Ovary (tissue), 10 donors: Measurements from ENCODE around the gene DYRK2. TPM values are rescaled to one million over a fixed set of nuclear protein-coding genes. Genes with fewer than 3 reads are reported as not detected.

Source experiments
- DNase-seq, 5 donors: peaks; one replicate each; pipeline ENCODE4 v3.0.0-alpha.2; 2019 to 2020
- H3K27ac ChIP-seq, 2 donors: fragments of 200-600 bp; one replicate each; pipeline versions ENCODE4 v1.5.1 to v1.8.0; 2019 to 2022
- H3K27me3 ChIP-seq: fragments of 200-600 bp; one replicate; pipeline ENCODE4 v1.8.0; 2022
- H3K36me3 ChIP-seq: fragments of 200-600 bp; sonication (generic); one replicate; pipeline ENCODE4 v1.5.1; 2019
- H3K4me1 ChIP-seq: one replicate; pipeline ENCODE4 v1.8.1; 2013; ENCODE audit warnings: mild to moderate bottlenecking, moderate library complexity; ENCODE audit not compliant: insufficient read depth
- H3K4me3 ChIP-seq: fragments of 200-600 bp; sonication (generic); one replicate; pipeline ENCODE4 v1.5.1; 2017
- H3K9me3 ChIP-seq, 2 donors: fragments of 200-600 bp in 1 of 2; sonication (generic) in 1 of 2; one replicate each; pipeline versions ENCODE4 v1.5.1 to v1.8.1; 2013 to 2019; ENCODE audit warnings: mild to moderate bottlenecking in 1 of 2, moderate library complexity in 1 of 2
- EP300 ChIP-seq: sonication (generic); formaldehyde crosslinking; IDR thresholded peaks from one replicate; pipeline ENCODE4 v1.6.1; 2017; ENCODE audit warnings: antibody characterized with exemption
- POLR2A ChIP-seq: fragments of 450-650 bp; IDR thresholded peaks from one replicate; pipeline ENCODE4 v1.6.1; 2017; ENCODE audit warnings: antibody characterized with exemption, mild to moderate bottlenecking, moderate library complexity
- WGBS, 3 donors: extraction: QIAGEN DNeasy Blood & Tissue Kit in 1 of 3; methylation state at CpG; one replicate each; pipeline versions ENCODE4 v1.1.5 to v1.1.7; 2013 to 2017; 5-methylcytosine and 5-hydroxymethylcytosine counted together
- intact Hi-C, 4 donors: fragments of 100-400 bp; cut with DNase I; formaldehyde crosslinking; loops; one replicate each; pipeline versions ENCODE4 v1.11.0 to v1.15.1; 2022 to 2023
- long read RNA-seq, 3 donors: library from polyadenylated mRNA in 2 of 3; unstranded in 2 of 3; transcript quantifications; one replicate each; pipeline ENCODE4 v2.0.0 and lab custom pipeline, GENCODE V29; 2021 to 2026
- polyA plus RNA-seq, 2 donors: library from polyadenylated mRNA; stranded (reverse); fragments of 200-250 nt in 1 of 2; fragments of 350-450 nt in 1 of 2; fragmentation: Illumina TruSeq in 1 of 2; extraction: RNeasy Lipid Tissue Mini Kit (QIAGEN cat#74804) in 1 of 2; gene quantifications; one replicate each; pipeline ENCODE4 v1.2.3, GENCODE V29; 2013 to 2014
- total RNA-seq, 7 donors: library from RNA; depleted of rRNA in 2 of 7; stranded (reverse); fragments of >200 nt in 2 of 7; fragmentation: NEBNext Ultra II Directional in 3 of 7; extraction: Animal tissue kit (Norgen Biotek cat#: 25700) in 3 of 7; gene quantifications; one replicate each; pipeline versions ENCODE4 v1.1.0 to v1.2.4, GENCODE V29; 2016 to 2023
- TF ChIP-seq, protein P1 (sequence below), 3 donors: fragments of 450-650 bp in 2 of 3; fragments of 200-600 bp in 1 of 3; IDR thresholded peaks; one replicate each; pipeline versions ENCODE4 v1.5.1 to v1.8.0; 2016 to 2022; ENCODE audit warnings: antibody characterized with exemption in 3 of 3, mild to moderate bottlenecking in 1 of 3
- donor health status: DM: no; HTN: no; CAD: no; lungs with moderate emphysema.
- donor health status: DM: no; HTN: no; CAD: no.
- donor health status: Bipolar disorder and iron deficiency.
- donor health status: DM: yes; HTN: yes; CAD: no.
- donor health status: DM: no; HTN: no; CAD: no.
- donor health status: DM: yes; HTN: yes; CAD: no.

The DYRK2 gene
- total RNA-seq (10 to 100 TPM; 10.1 to 23.6 (median 20.2) TPM), polyA plus RNA-seq (10 to 100 TPM in 1 of 2 donors, 1 to 10 TPM in 1; 7.4 to 15.4 TPM)
- long read RNA-seq, donor 1, full-length matches to known transcripts: 3 of 9 reads
- long read RNA-seq, donor 1, partial matches to known transcripts: 0 of 9 reads
- long read RNA-seq, donor 1, other reads (novel, unspliced or antisense): 6 of 9 reads
- long read RNA-seq, donor 2, full-length matches to known transcripts: 10 of 10 reads
- long read RNA-seq, donor 2, partial matches to known transcripts: 0 of 10 reads
- long read RNA-seq, donor 2, other reads (novel, unspliced or antisense): 0 of 10 reads
- long read RNA-seq, donor 3, full-length matches to known transcripts: 27 of 35 reads
- long read RNA-seq, donor 3, partial matches to known transcripts: 0 of 35 reads
- long read RNA-seq, donor 3, other reads (novel, unspliced or antisense): 8 of 35 reads

GRCh38 chr12:67648521-67649260 is at the start of gene DYRK2:
Gene DYRK2, plus strand, starts transcription at chr12:67648745. Its CDS starts 389 bp downstream, at chr12:67649134.
- 1 to 2% (median 2%) methylated on average over 39 to 106 of the region's 109 CpGs for WGBS, 3 donors
- Histone ChIP-seq H3K36me3 (no peaks in the 10 kb centered on the region), H3K27me3 (no peaks in the 10 kb centered on the region), H3K4me3 (peak within 1 kb of the TSS; percentile 84), H3K27ac (peak within 1 kb of the TSS; percentile 61 to 90), H3K4me1 (peaks cover 10% of the 10 kb centered on the region), H3K9me3 (no peaks in the 10 kb centered on the region)
- peak; percentile 77 to 88 (median 83) for DNase-seq
- TF ChIP-seq, protein P1, sequence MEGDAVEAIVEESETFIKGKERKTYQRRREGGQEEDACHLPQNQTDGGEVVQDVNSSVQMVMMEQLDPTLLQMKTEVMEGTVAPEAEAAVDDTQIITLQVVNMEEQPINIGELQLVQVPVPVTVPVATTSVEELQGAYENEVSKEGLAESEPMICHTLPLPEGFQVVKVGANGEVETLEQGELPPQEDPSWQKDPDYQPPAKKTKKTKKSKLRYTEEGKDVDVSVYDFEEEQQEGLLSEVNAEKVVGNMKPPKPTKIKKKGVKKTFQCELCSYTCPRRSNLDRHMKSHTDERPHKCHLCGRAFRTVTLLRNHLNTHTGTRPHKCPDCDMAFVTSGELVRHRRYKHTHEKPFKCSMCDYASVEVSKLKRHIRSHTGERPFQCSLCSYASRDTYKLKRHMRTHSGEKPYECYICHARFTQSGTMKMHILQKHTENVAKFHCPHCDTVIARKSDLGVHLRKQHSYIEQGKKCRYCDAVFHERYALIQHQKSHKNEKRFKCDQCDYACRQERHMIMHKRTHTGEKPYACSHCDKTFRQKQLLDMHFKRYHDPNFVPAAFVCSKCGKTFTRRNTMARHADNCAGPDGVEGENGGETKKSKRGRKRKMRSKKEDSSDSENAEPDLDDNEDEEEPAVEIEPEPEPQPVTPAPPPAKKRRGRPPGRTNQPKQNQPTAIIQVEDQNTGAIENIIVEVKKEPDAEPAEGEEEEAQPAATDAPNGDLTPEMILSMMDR (IDR thresholded peaks at IDR 0.05): no peak
- TF ChIP-seq POLR2A: peak; percentile 62
- intact Hi-C loops: loop anchor here in 2 of 4 donors (5.0 to 10.0 kb wide), 2 partner anchors 191 to 384 kb away; partner anchors contain the start of gene CAND1 (in 1 of the 2)

- no peaks in the 10 kb centered on the region for H3K4me1 ChIP-seq
- WGBS, 3 donors: 83 to 96% (median 95%) methylated on average over 6 of the region's 6 CpGs
- intact Hi-C loops: no loop called here
Measured at GRCh38 chr12:67599691-67600090, 48.9 kb upstream of the DYRK2 start.

GRCh38 chr12:67601126-67601525 is 47.4 kb upstream of the DYRK2 start:
- Histone ChIP-seq H3K27me3 (no peaks in the 10 kb centered on the region), H3K36me3 (no peaks in the 10 kb centered on the region), H3K4me3 (no peak overlapping the region), H3K27ac (no peak overlapping the region), H3K4me1 (no peaks in the 10 kb centered on the region), H3K9me3 (no peaks in the 10 kb centered on the region)
- intact Hi-C loops: no loop called here
- TF ChIP-seq EP300 (no peak), POLR2A (no peak)
- TF ChIP-seq, protein P1 (IDR thresholded peaks at IDR 0.05): no peak
- WGBS, 3 donors: 26 to 35% (median 34%) methylated on average over 1 of the region's 1 CpG
- no peak for DNase-seq

More at GRCh38 chr12:67599691-67600090, 48.9 kb upstream of the DYRK2 start:
- Histone ChIP-seq H3K27ac (no peak overlapping the region), H3K4me3 (no peak overlapping the region), H3K36me3 (no peaks in the 10 kb centered on the region), H3K27me3 (no peaks in the 10 kb centered on the region), H3K9me3 (no peaks in the 10 kb centered on the region)
- no peak for DNase-seq
- TF ChIP-seq EP300 (no peak), POLR2A (no peak)
- TF ChIP-seq, protein P1 (IDR thresholded peaks at IDR 0.05): no peak

GRCh38 chr12:67609226-67609870 is 39.2 kb upstream of the DYRK2 start:
- H3K27me3 ChIP-seq: no peaks in the 10 kb centered on the region
- intact Hi-C loops: no loop called here
- no peak overlapping the region for H3K27ac ChIP-seq
- 78 to 87% (median 80%) methylated on average over 4 of the region's 4 CpGs for WGBS, 3 donors
- H3K9me3 ChIP-seq: no peaks in the 10 kb centered on the region
- TF ChIP-seq POLR2A (no peak), EP300 (no peak)
- TF ChIP-seq, protein P1 (IDR thresholded peaks at IDR 0.05): no peak
- H3K36me3 ChIP-seq: no peaks in the 10 kb centered on the region
- no peak overlapping the region for H3K4me3 ChIP-seq
- DNase-seq: no peak
- no peaks in the 10 kb centered on the region for H3K4me1 ChIP-seq
